ENCODE results near the gene LDLRAD2.

LDLRAD2 gene

DNA sequence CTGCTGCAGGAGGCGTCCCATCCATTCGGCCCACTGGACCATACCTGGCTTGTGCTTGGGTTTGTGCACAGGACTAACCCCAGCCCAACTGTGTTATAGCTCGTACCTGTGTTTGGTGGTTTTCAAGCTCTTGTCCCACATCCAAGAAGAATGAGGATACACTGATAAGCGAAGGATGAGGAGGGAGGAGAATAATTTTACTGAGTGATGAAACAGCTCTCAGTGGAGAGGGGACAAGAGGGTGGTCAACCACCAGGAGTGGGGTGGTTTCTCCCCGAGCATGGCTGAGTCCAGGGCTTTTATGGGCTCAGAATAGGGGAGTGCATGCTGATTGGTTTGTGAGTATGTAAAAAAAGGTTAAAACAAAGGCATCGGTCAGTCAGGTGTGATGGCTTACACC lies 17.0 kb upstream of the LDLRAD2 start:
- no peak overlapping the region for H3K4me3 ChIP-seq (ENCODE audit: low read length, poor library complexity, severe bottlenecking)
- no peaks in the 10 kb centered on the region for H4K20me1 ChIP-seq (ENCODE audit: insufficient read depth, low read length, poor library complexity, severe bottlenecking)
- peaks cover 7% of the 10 kb centered on the region; the same call in 1 of the 2 replicates for H3K9me3 ChIP-seq (ENCODE audit: insufficient read depth, low read depth, low read length)
- H3K4me1 ChIP-seq (ENCODE audit: insufficient read depth, low read length, poor library complexity, severe bottlenecking) = peaks cover 5% of the 10 kb centered on the region
- H3K36me3 ChIP-seq (ENCODE audit: insufficient read depth, low read length) = no peaks in the 10 kb centered on the region
- TF ChIP-seq EZH2phosphoT487 (IDR thresholded peaks at IDR 0.05; ENCODE audit: borderline replicate concordance) = no peak
- TF ChIP-seq, protein P1, sequence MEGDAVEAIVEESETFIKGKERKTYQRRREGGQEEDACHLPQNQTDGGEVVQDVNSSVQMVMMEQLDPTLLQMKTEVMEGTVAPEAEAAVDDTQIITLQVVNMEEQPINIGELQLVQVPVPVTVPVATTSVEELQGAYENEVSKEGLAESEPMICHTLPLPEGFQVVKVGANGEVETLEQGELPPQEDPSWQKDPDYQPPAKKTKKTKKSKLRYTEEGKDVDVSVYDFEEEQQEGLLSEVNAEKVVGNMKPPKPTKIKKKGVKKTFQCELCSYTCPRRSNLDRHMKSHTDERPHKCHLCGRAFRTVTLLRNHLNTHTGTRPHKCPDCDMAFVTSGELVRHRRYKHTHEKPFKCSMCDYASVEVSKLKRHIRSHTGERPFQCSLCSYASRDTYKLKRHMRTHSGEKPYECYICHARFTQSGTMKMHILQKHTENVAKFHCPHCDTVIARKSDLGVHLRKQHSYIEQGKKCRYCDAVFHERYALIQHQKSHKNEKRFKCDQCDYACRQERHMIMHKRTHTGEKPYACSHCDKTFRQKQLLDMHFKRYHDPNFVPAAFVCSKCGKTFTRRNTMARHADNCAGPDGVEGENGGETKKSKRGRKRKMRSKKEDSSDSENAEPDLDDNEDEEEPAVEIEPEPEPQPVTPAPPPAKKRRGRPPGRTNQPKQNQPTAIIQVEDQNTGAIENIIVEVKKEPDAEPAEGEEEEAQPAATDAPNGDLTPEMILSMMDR (conservative IDR thresholded peaks at IDR 0.05; ENCODE audit: low read length) = no peak
- H3F3A ChIP-seq (ENCODE audit: low read depth) = no peaks in the 10 kb centered on the region
- H2AFZ ChIP-seq (ENCODE audit: low read length) = no peak overlapping the region
- no peak overlapping the region for H3K9ac ChIP-seq (ENCODE audit: low read depth, low read length, poor library complexity, severe bottlenecking)
- H3K79me2 ChIP-seq (ENCODE audit: insufficient read depth, low read length) = no peaks in the 10 kb centered on the region
- H3K4me2 ChIP-seq (ENCODE audit: low read depth, low read length, poor library complexity, severe bottlenecking) = no peak overlapping the region
- H3K27me3 ChIP-seq (ENCODE audit: insufficient read depth, low read length, poor library complexity, severe bottlenecking) = no peaks in the 10 kb centered on the region
- no peaks in the 10 kb centered on the region for H3K9me2 ChIP-seq (replicated peaks; ENCODE audit: low read depth, low read length)

DNA sequence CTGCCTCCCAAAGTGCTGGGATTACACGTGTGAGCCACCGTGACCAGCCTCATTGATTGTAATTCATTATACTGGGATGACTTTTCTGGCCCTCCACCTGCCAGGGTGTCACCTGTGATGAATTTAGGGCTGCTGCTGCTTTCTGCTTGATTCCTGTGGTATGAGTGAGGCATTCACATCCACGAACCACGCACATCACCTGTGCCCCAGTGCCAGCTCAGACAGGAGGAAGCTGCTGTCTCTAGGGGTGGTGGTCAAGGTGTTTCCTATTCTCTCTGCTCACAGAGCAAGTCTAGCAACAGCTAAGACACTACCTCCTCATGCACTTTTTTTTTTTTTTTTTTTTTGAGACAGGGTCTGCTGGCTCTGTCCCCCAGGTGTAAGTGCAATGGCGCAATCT lies 12.3 kb upstream of the LDLRAD2 start:
- no peaks in the 10 kb centered on the region for H3K27me3 ChIP-seq (ENCODE audit: insufficient read depth, low read length, poor library complexity, severe bottlenecking)
- TF ChIP-seq EZH2phosphoT487 (IDR thresholded peaks at IDR 0.05; ENCODE audit: borderline replicate concordance) = no peak
- TF ChIP-seq, protein P1 (conservative IDR thresholded peaks at IDR 0.05; ENCODE audit: low read length) = no peak

DNA sequence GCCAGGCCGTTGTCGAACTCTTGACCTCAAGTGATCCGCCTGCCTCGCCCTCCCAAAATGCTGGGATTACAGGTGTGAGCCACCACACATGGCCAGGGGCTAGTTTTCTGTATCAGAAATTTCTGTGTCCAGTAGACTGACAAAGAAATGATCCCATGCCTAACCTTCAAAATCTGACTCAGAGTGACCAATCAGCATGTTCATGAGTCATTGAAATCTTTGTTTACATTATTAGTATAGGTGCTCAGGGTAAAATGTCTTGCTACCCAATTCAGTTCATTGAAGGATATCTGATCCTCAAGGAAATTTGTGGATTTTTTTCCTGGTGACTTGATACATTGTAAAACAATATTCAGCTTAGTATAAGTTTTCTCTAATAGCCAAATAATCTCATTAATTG lies 11.0 kb upstream of the LDLRAD2 start:
- no peaks in the 10 kb centered on the region for H3K4me1 ChIP-seq (ENCODE audit: insufficient read depth, low read length, poor library complexity, severe bottlenecking)
- H3K27me3 ChIP-seq (ENCODE audit: insufficient read depth, low read length, poor library complexity, severe bottlenecking) = no peaks in the 10 kb centered on the region
- no peaks in the 10 kb centered on the region for H3K79me2 ChIP-seq (ENCODE audit: insufficient read depth, low read length)
- no peaks in the 10 kb centered on the region for H3K36me3 ChIP-seq (ENCODE audit: insufficient read depth, low read length)
- TF ChIP-seq, protein P1 (conservative IDR thresholded peaks at IDR 0.05; ENCODE audit: low read length) = no peak
- TF ChIP-seq EZH2phosphoT487 (IDR thresholded peaks at IDR 0.05; ENCODE audit: borderline replicate concordance) = no peak
- no peak overlapping the region for H3K4me2 ChIP-seq (ENCODE audit: low read depth, low read length, poor library complexity, severe bottlenecking)
- no peaks in the 10 kb centered on the region for H4K20me1 ChIP-seq (ENCODE audit: insufficient read depth, low read length, poor library complexity, severe bottlenecking)
- H3K9me2 ChIP-seq (replicated peaks; ENCODE audit: low read depth, low read length) = no peaks in the 10 kb centered on the region
- H2AFZ ChIP-seq (ENCODE audit: low read length) = no peak overlapping the region
- H3K9me3 ChIP-seq (ENCODE audit: insufficient read depth, low read depth, low read length) = no peaks in the 10 kb centered on the region
- H3F3A ChIP-seq (ENCODE audit: low read depth) = no peaks in the 10 kb centered on the region
- H3K9ac ChIP-seq (ENCODE audit: low read depth, low read length, poor library complexity, severe bottlenecking) = no peak overlapping the region
- no peak overlapping the region for H3K4me3 ChIP-seq (ENCODE audit: low read length, poor library complexity, severe bottlenecking)

More for the DNA sequence above, 12.3 kb upstream of the LDLRAD2 start:
- no peak overlapping the region for H3K4me2 ChIP-seq (ENCODE audit: low read depth, low read length, poor library complexity, severe bottlenecking)
- H3K9ac ChIP-seq (ENCODE audit: low read depth, low read length, poor library complexity, severe bottlenecking) = no peak overlapping the region
- H3K4me3 ChIP-seq (ENCODE audit: low read length, poor library complexity, severe bottlenecking) = no peak overlapping the region
- H3F3A ChIP-seq (ENCODE audit: low read depth) = no peaks in the 10 kb centered on the region
- H3K4me1 ChIP-seq (ENCODE audit: insufficient read depth, low read length, poor library complexity, severe bottlenecking) = no peaks in the 10 kb centered on the region
- H3K9me3 ChIP-seq (ENCODE audit: insufficient read depth, low read depth, low read length) = peaks cover 6% of the 10 kb centered on the region; the same call in 1 of the 2 replicates
- no peak overlapping the region for H2AFZ ChIP-seq (ENCODE audit: low read length)
- H3K36me3 ChIP-seq (ENCODE audit: insufficient read depth, low read length) = no peaks in the 10 kb centered on the region
- H4K20me1 ChIP-seq (ENCODE audit: insufficient read depth, low read length, poor library complexity, severe bottlenecking) = no peaks in the 10 kb centered on the region
- H3K9me2 ChIP-seq (replicated peaks; ENCODE audit: low read depth, low read length) = no peaks in the 10 kb centered on the region
- no peaks in the 10 kb centered on the region for H3K79me2 ChIP-seq (ENCODE audit: insufficient read depth, low read length)

Measured in Loucy (cell line).